ENCODE results near the gene LTA. TPM values are rescaled to one million over a fixed set of nuclear protein-coding genes. Genes with fewer than 3 reads are reported as not detected.
A peak's percentile ranks its signal among the peaks of the same experiment; 100 is the strongest.

The LTA gene
- total and polyA plus RNA-seq, 2 experiments from 2014 or later: not detected

GRCh38 chr6:31531771-31532643 lies 40.1 kb upstream of the LTA start:
- no peak overlapping the region for H3K4me2 ChIP-seq
- TF ChIP-seq, protein P1, sequence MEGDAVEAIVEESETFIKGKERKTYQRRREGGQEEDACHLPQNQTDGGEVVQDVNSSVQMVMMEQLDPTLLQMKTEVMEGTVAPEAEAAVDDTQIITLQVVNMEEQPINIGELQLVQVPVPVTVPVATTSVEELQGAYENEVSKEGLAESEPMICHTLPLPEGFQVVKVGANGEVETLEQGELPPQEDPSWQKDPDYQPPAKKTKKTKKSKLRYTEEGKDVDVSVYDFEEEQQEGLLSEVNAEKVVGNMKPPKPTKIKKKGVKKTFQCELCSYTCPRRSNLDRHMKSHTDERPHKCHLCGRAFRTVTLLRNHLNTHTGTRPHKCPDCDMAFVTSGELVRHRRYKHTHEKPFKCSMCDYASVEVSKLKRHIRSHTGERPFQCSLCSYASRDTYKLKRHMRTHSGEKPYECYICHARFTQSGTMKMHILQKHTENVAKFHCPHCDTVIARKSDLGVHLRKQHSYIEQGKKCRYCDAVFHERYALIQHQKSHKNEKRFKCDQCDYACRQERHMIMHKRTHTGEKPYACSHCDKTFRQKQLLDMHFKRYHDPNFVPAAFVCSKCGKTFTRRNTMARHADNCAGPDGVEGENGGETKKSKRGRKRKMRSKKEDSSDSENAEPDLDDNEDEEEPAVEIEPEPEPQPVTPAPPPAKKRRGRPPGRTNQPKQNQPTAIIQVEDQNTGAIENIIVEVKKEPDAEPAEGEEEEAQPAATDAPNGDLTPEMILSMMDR (conservative IDR thresholded peaks at IDR 0.05; ENCODE audit: low read depth in 2 of 2): no peak
- TF ChIP-seq EZH2 (IDR thresholded peaks at IDR 0.05; ENCODE audit: low read depth, unreplicated experiment) (no peak), EZH2phosphoT487 (IDR thresholded peaks at IDR 0.05; ENCODE audit: unreplicated experiment) (no peak), ZNF114 (CRISPR knock-in tag; IDR thresholded peaks at IDR 0.05) (no peak), ZNF331 (CRISPR knock-in tag; IDR thresholded peaks at IDR 0.05; ENCODE audit: low read depth) (no peak), POLR2AphosphoS5 (IDR thresholded peaks at IDR 0.05; ENCODE audit: low read depth) (no peak; the same call in 1 of the 2 replicates), ZNF462 (CRISPR knock-in tag; IDR thresholded peaks at IDR 0.05) (no peak), NANOG (IDR thresholded peaks at IDR 0.05; ENCODE audit: borderline replicate concordance) (no peak), CREB1 (CRISPR knock-in tag; IDR thresholded peaks at IDR 0.05; ENCODE audit: low read depth) (no peak), REST (IDR thresholded peaks at IDR 0.05; ENCODE audit: unreplicated experiment) (no peak), JUNB (IDR thresholded peaks at IDR 0.05; ENCODE audit: unreplicated experiment) (no peak), STAT1 (IDR thresholded peaks at IDR 0.05; ENCODE audit: unreplicated experiment) (no peak)
- TF ChIP-seq, protein P2, sequence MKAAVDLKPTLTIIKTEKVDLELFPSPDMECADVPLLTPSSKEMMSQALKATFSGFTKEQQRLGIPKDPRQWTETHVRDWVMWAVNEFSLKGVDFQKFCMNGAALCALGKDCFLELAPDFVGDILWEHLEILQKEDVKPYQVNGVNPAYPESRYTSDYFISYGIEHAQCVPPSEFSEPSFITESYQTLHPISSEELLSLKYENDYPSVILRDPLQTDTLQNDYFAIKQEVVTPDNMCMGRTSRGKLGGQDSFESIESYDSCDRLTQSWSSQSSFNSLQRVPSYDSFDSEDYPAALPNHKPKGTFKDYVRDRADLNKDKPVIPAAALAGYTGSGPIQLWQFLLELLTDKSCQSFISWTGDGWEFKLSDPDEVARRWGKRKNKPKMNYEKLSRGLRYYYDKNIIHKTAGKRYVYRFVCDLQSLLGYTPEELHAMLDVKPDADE (IDR thresholded peaks at IDR 0.05): no peak
- peaks cover 84% of the 10 kb centered on the region for H3K36me3 Mint-ChIP-seq (ENCODE audit: low read depth)
- ATAC-seq (no peak), DNase-seq (ENCODE audit: low spot score) (no peak)
- H2AFZ ChIP-seq: no peak overlapping the region
- no peak overlapping the region for H3K4me3 ChIP-seq
- H3K9me3 Mint-ChIP-seq: no peaks in the 10 kb centered on the region
- H3K27ac Mint-ChIP-seq: 0 out of 2 replicates have a peak overlapping the region, but pooled peaks have one; percentile 76
- peak overlapping the region; percentile 52; the same call in 1 of the 2 replicates for H3K27ac ChIP-seq (ENCODE audit: low read depth)
- H3K4me1 ChIP-seq (ENCODE audit: insufficient read depth): peaks cover 4% of the 10 kb centered on the region
- H3K79me2 ChIP-seq (replicated peaks; ENCODE audit: insufficient read depth): peaks cover 50% of the 10 kb centered on the region
- peaks cover 55% of the 10 kb centered on the region for H4K20me1 ChIP-seq (replicated peaks; ENCODE audit: insufficient read depth)
- peaks cover 72% of the 10 kb centered on the region for H3F3A ChIP-seq (replicated peaks; ENCODE audit: low read depth)
- H3K36me3 ChIP-seq (ENCODE audit: insufficient read depth): peaks cover 73% of the 10 kb centered on the region
- no peak overlapping the region for H3K4me3 Mint-ChIP-seq
- peaks cover 48% of the 10 kb centered on the region for H3K4me1 Mint-ChIP-seq
- no peaks in the 10 kb centered on the region for H3K27me3 ChIP-seq (ENCODE audit: insufficient read depth)
- peaks cover 19% of the 10 kb centered on the region for H3K27me3 Mint-ChIP-seq (ENCODE audit: insufficient read depth, low read depth, poor library complexity)
- no peaks in the 10 kb centered on the region for H3K9me2 ChIP-seq (ENCODE audit: insufficient read depth)

Measured in GM23338 (cell line).